ENCODE data around the gene DEDD. TPM values are rescaled to one million over a fixed set of nuclear protein-coding genes. Genes with fewer than 3 reads are reported as not detected.

The DEDD gene
- polyA plus RNA-seq, 2 of the 4 experiments (the other 2 are of a cell fraction): 25.3 to 38.4 TPM

- Histone ChIP-seq H3K4me2 (no peak overlapping the region), H3K4me1 (peaks cover 35% of the 10 kb centered on the region), H3K4me3 (no peak overlapping the region), H3K27ac (no peak overlapping the region), H3K9me3 (no peaks in the 10 kb centered on the region)
- DNase-seq (ENCODE audit: low read depth in 1 of 2, low spot score in 1 of 2): no peak
- ChIA-PET CTCF (interaction anchor here (1.5 to 2.0 kb wide), 2 partner anchors 14 to 113 kb away, joined by 4 to 7 read pairs; no protein-coding TSS in a partner anchor), POLR2A (no interaction called here)
- WGBS (ENCODE audit: missing lambda C conversion rate): 87% methylated on average over 3 of the region's 3 CpGs
- ATAC-seq: no peak
- no peak for TF ChIP-seq RARB (CRISPR knock-in tag; IDR thresholded peaks at IDR 0.05)
- no peak for TF ChIP-seq ZFP36 (IDR thresholded peaks at IDR 0.05; ENCODE audit: borderline replicate concordance, partially characterized antibody)
- TF ChIP-seq MAFK (IDR thresholded peaks at IDR 0.05; ENCODE audit: partially characterized antibody): no peak
- no peak for TF ChIP-seq ESRRA (IDR thresholded peaks at IDR 0.05; ENCODE audit: borderline replicate concordance, low read length)
- TF ChIP-seq TP53 (CRISPR knock-in tag; IDR thresholded peaks at IDR 0.05): no peak
- no peak for TF ChIP-seq JUNB (IDR thresholded peaks at IDR 0.05)
- TF ChIP-seq CHD4 (IDR thresholded peaks at IDR 0.05; ENCODE audit: borderline replicate concordance): no peak
- no peak for TF ChIP-seq RAD21 (conservative IDR thresholded peaks at IDR 0.05 in 1 of 2, IDR thresholded peaks at IDR 0.05 in 1 of 2)
- no peak for TF ChIP-seq TFCP2L1 (CRISPR knock-in tag; IDR thresholded peaks at IDR 0.05)
- no peak for TF ChIP-seq NPAS2 (CRISPR knock-in tag; IDR thresholded peaks at IDR 0.05; ENCODE audit: borderline replicate concordance)
- TF ChIP-seq KDM1A (IDR thresholded peaks at IDR 0.05; ENCODE audit: low read depth): no peak
- TF ChIP-seq ZSCAN20 (CRISPR knock-in tag; IDR thresholded peaks at IDR 0.05): no peak
- no peak for TF ChIP-seq CTCF (IDR thresholded peaks at IDR 0.05)
- no peak for TF ChIP-seq CBX2 (IDR thresholded peaks at IDR 0.05; ENCODE audit: borderline replicate concordance, low read depth)
- no peak for TF ChIP-seq HMGXB4 (CRISPR knock-in tag; IDR thresholded peaks at IDR 0.05; ENCODE audit: borderline replicate concordance)
- no peak for FAIRE-seq
These were observed 21.4 kb downstream of the DEDD start for GRCh38 chr1:161111117-161111516.

GRCh38 chr1:161106431-161106830 lies 26.0 kb downstream of the DEDD start:
- no peak overlapping the region for H3K27ac ChIP-seq
- ChIA-PET POLR2A (no interaction called here), CTCF (interaction anchor here (0.6 to 5.2 kb wide), 3 partner anchors 9 to 70 kb away, joined by 3 to 30 read pairs (median 3); partner anchors contain the start of gene KLHDC9)
- ATAC-seq (no peak), FAIRE-seq (no peak), DNase-seq (ENCODE audit: low read depth in 1 of 2, low spot score in 1 of 2) (no peak)
- no peak overlapping the region for H3K4me2 ChIP-seq
- H3K4me1 ChIP-seq: no peaks in the 10 kb centered on the region
- H3K4me3 ChIP-seq: no peak overlapping the region
- WGBS (ENCODE audit: missing lambda C conversion rate): 93% methylated on average over 1 of the region's 1 CpG
- H3K9me3 ChIP-seq: no peaks in the 10 kb centered on the region
- TF ChIP-seq ZC3H11A (IDR thresholded peaks at IDR 0.05): no peak
- no peak for TF ChIP-seq NPAS2 (CRISPR knock-in tag; IDR thresholded peaks at IDR 0.05; ENCODE audit: borderline replicate concordance)
- TF ChIP-seq HEYL (CRISPR knock-in tag; IDR thresholded peaks at IDR 0.05): no peak
- TF ChIP-seq PBX3 (IDR thresholded peaks at IDR 0.05): no peak
- no peak for TF ChIP-seq ZSCAN20 (CRISPR knock-in tag; IDR thresholded peaks at IDR 0.05)
- no peak for TF ChIP-seq TP53 (CRISPR knock-in tag; IDR thresholded peaks at IDR 0.05)
- TF ChIP-seq BHLHE40 (IDR thresholded peaks at IDR 0.05; ENCODE audit: low read depth, low read length): no peak
- TF ChIP-seq EHF (CRISPR knock-in tag; IDR thresholded peaks at IDR 0.05): no peak
- no peak for TF ChIP-seq RCOR1 (IDR thresholded peaks at IDR 0.05; ENCODE audit: low read depth, low read length)
- TF ChIP-seq CBX8 (IDR thresholded peaks at IDR 0.05): no peak
- no peak for TF ChIP-seq HOXB13 (CRISPR knock-in tag; IDR thresholded peaks at IDR 0.05; ENCODE audit: low read depth)
- TF ChIP-seq HES2 (IDR thresholded peaks at IDR 0.05): no peak
- TF ChIP-seq FOSL2 (IDR thresholded peaks at IDR 0.05): no peak
- TF ChIP-seq FOSL2 (CRISPR knock-in tag; IDR thresholded peaks at IDR 0.05): no peak
- no peak for TF ChIP-seq ELK1 (IDR thresholded peaks at IDR 0.05; ENCODE audit: low read depth, low read length)
- TF ChIP-seq REST (IDR thresholded peaks at IDR 0.05): no peak
- TF ChIP-seq EHMT2 (IDR thresholded peaks at IDR 0.05; ENCODE audit: low read depth): no peak
- no peak for TF ChIP-seq JUN (IDR thresholded peaks at IDR 0.05)

Data from A549 (cell line).